Trophoblast cell (in vitro differentiated cells and primary cell): Measurements from ENCODE around the gene CSTF1.
"Not testable (repeated sequence)": the region's sequence is repeated elsewhere in the genome, so short reads cannot be mapped to it uniquely, and the experiment has no call there.

Source experiments
- DNase-seq, 2 donors: peaks; one replicate each; pipeline ENCODE4 v3.0.0-alpha.2; 2016
- H2AFZ ChIP-seq: 2 replicates; pipeline ENCODE4 v1.6.1; 2013; ENCODE audit warnings: low read length, moderate library complexity, mild to moderate bottlenecking; ENCODE audit not compliant: insufficient read depth, poor library complexity
- H2AK5ac ChIP-seq: 2 replicates; pipeline ENCODE4 v1.6.1; 2013; ENCODE audit warnings: mild to moderate bottlenecking, low read length
- H2BK120ac ChIP-seq: 2 replicates; pipeline ENCODE4 v1.6.1; 2013; ENCODE audit warnings: low read length, mild to moderate bottlenecking, moderate library complexity; ENCODE audit not compliant: insufficient read depth, poor library complexity
- H2BK12ac ChIP-seq: 2 replicates; pipeline ENCODE4 v1.6.1; 2013; ENCODE audit warnings: mild to moderate bottlenecking, low read length, moderate library complexity
- H2BK5ac ChIP-seq: 2 replicates; pipeline ENCODE4 v1.6.1; 2013; ENCODE audit warnings: low read length, low read depth, moderate library complexity, mild to moderate bottlenecking; ENCODE audit not compliant: poor library complexity
- H3K14ac ChIP-seq: 2 replicates; pipeline ENCODE4 v1.6.1; 2013; ENCODE audit warnings: mild to moderate bottlenecking, low read length
- H3K18ac ChIP-seq: 2 replicates; pipeline ENCODE4 v1.6.1; 2013; ENCODE audit warnings: mild to moderate bottlenecking, low read length
- H3K23ac ChIP-seq: 2 replicates; pipeline ENCODE4 v1.6.1; 2013; ENCODE audit warnings: low read length
- H3K27ac ChIP-seq: 2 replicates; pipeline ENCODE4 v1.5.1; 2013; ENCODE audit warnings: low read depth, mild to moderate bottlenecking, inconsistent platforms, low read length, moderate library complexity
- H3K27me3 ChIP-seq: 2 replicates; pipeline ENCODE4 v1.6.1; 2013; ENCODE audit warnings: inconsistent platforms, mild to moderate bottlenecking, low read length, moderate library complexity; ENCODE audit not compliant: insufficient read depth
- H3K36me3 ChIP-seq, 2 experiments: 1 replicate in 1 of 2; 2 replicates in 1 of 2; pipeline ENCODE4 v1.6.1; 2013; ENCODE audit warnings: low read length in 2 of 2, mild to moderate bottlenecking in 2 of 2, moderate library complexity in 1 of 2; ENCODE audit not compliant: insufficient read depth in 2 of 2, control insufficient read depth in 1 of 2
- H3K4ac ChIP-seq: 2 replicates; pipeline ENCODE4 v1.6.1; 2013; ENCODE audit warnings: low read depth, mild to moderate bottlenecking, low read length, moderate library complexity
- H3K4me1 ChIP-seq, 2 experiments: 1 replicate in 1 of 2; 2 replicates in 1 of 2; pipeline ENCODE4 v1.6.1; 2013; ENCODE audit warnings: low read length in 2 of 2, mild to moderate bottlenecking in 2 of 2, moderate library complexity in 1 of 2; ENCODE audit not compliant: insufficient read depth in 2 of 2, control insufficient read depth in 1 of 2
- H3K4me2 ChIP-seq: 2 replicates; pipeline ENCODE4 v1.6.1; 2013; ENCODE audit warnings: inconsistent platforms, mild to moderate bottlenecking, low read length, moderate library complexity
- H3K4me3 ChIP-seq: 2 replicates; pipeline ENCODE4 v1.5.1; 2013; ENCODE audit warnings: mild to moderate bottlenecking, low read depth, low read length, inconsistent platforms
- H3K79me1 ChIP-seq: one replicate; pipeline ENCODE4 v1.6.1; 2013; ENCODE audit warnings: low read length
- H3K79me2 ChIP-seq: 2 replicates; pipeline ENCODE4 v1.6.1; 2013; ENCODE audit warnings: low read length, mild to moderate bottlenecking; ENCODE audit not compliant: control insufficient read depth, insufficient read depth, poor library complexity
- H3K9ac ChIP-seq: 2 replicates; pipeline ENCODE4 v1.6.1; 2013; ENCODE audit warnings: mild to moderate bottlenecking, low read length
- H3K9me3 ChIP-seq: 2 replicates; pipeline ENCODE4 v1.6.1; 2013; ENCODE audit warnings: low read depth, mild to moderate bottlenecking, control low read depth, inconsistent platforms, low read length; ENCODE audit not compliant: insufficient read depth
- H4K12ac ChIP-seq: 2 replicates; pipeline ENCODE4 v1.6.1; 2013; ENCODE audit warnings: low read depth, mild to moderate bottlenecking, low read length, moderate library complexity
- H4K8ac ChIP-seq: 2 replicates; pipeline ENCODE4 v1.6.1; 2013; ENCODE audit warnings: low read depth, mild to moderate bottlenecking, low read length, moderate library complexity
- H4K91ac ChIP-seq: one replicate; pipeline ENCODE4 v1.6.1; 2013; ENCODE audit warnings: low read depth, mild to moderate bottlenecking, low read length, moderate library complexity
- WGBS: extraction: QIAGEN DNeasy Blood & Tissue Kit; methylation state at CpG from one replicate; pipeline ENCODE4 v1.1.7; 2013; ENCODE audit warnings: missing lambda C conversion rate; ENCODE audit not compliant: insufficient read length, insufficient coverage; ENCODE audit errors: extremely low coverage; 5-methylcytosine and 5-hydroxymethylcytosine counted together

CSTF1 gene

GRCh38 chr20:56389807-56390206 lies 2.6 kb upstream of the CSTF1 start:
- no peak overlapping the region for H2BK120ac ChIP-seq
- H3K14ac ChIP-seq, result no peak overlapping the region
- H4K12ac ChIP-seq, result no peak overlapping the region
- H4K91ac ChIP-seq, result no peak overlapping the region
- peaks cover 16% of the 10 kb centered on the region for H3K79me2 ChIP-seq
- no peak overlapping the region for H2BK5ac ChIP-seq
- H4K8ac ChIP-seq, result no peak overlapping the region
- no peak overlapping the region for H2AK5ac ChIP-seq
- no peak overlapping the region for H3K18ac ChIP-seq
- no peak overlapping the region for H3K4me3 ChIP-seq
- H3K4me2 ChIP-seq, result no peak overlapping the region
- no peak for DNase-seq
- peaks cover 14 to 37% of the 10 kb centered on the region in 2 experiments for H3K36me3 ChIP-seq
- H3K9ac ChIP-seq, result no peak overlapping the region
- no peak overlapping the region for H3K23ac ChIP-seq
- no peak overlapping the region for H3K27ac ChIP-seq
- peak overlapping the region; percentile 61 for H3K4ac ChIP-seq
- H3K4me1 ChIP-seq, result peaks cover 0 to 8% of the 10 kb centered on the region in 2 experiments
- H2AFZ ChIP-seq, result no peak overlapping the region
- no peaks in the 10 kb centered on the region for H3K27me3 ChIP-seq
- WGBS, result no CpG with 5 or more reads among the region's 4 CpGs
- no peaks in the 10 kb centered on the region for H3K9me3 ChIP-seq
- H2BK12ac ChIP-seq, result no peak overlapping the region
- H3K79me1 ChIP-seq, result peaks cover 11% of the 10 kb centered on the region

- not testable (repeated sequence) for H4K12ac ChIP-seq, H2BK12ac ChIP-seq, H3K4me1 ChIP-seq, H3K4me3 ChIP-seq, H3K4me2 ChIP-seq, H3K27ac ChIP-seq, H3K27me3 ChIP-seq, H3K23ac ChIP-seq, H2AFZ ChIP-seq, H3K9me3 ChIP-seq, H3K14ac ChIP-seq, H3K9ac ChIP-seq, H3K18ac ChIP-seq, DNase-seq, H4K8ac ChIP-seq, H2BK120ac ChIP-seq, H2AK5ac ChIP-seq, H4K91ac ChIP-seq, H3K4ac ChIP-seq, H2BK5ac ChIP-seq
- H3K79me2 ChIP-seq, result peaks cover 16% of the 10 kb centered on the region
- peaks cover 16 to 36% of the 10 kb centered on the region in 2 experiments for H3K36me3 ChIP-seq
- H3K79me1 ChIP-seq, result peaks cover 11% of the 10 kb centered on the region
- no CpG with 5 or more reads among the region's 9 CpGs for WGBS
Measured at GRCh38 chr20:56390396-56390795, 2.0 kb upstream of the CSTF1 start.

GRCh38 chr20:56391037-56391436 lies 1.4 kb upstream of the CSTF1 start:
- Histone ChIP-seq H3K14ac (no peak overlapping the region), H3K18ac (no peak overlapping the region), H3K9ac (no peak overlapping the region), H3K23ac (no peak overlapping the region), H2BK5ac (no peak overlapping the region), H2BK12ac (no peak overlapping the region), H3K27ac (no peak overlapping the region), H3K4me1 (peaks cover 0 to 8% of the 10 kb centered on the region in 2 experiments), H3K4me3 (peak overlapping the region; percentile 87), H3K79me2 (peaks cover 15% of the 10 kb centered on the region), H4K12ac (no peak overlapping the region), H3K79me1 (peaks cover 9% of the 10 kb centered on the region), H4K8ac (no peak overlapping the region), H2AFZ (no peak overlapping the region), H2AK5ac (no peak overlapping the region), H3K4ac (peak overlapping the region; percentile 66), H3K36me3 (peaks cover 13 to 37% of the 10 kb centered on the region in 2 experiments), H3K9me3 (no peaks in the 10 kb centered on the region), H3K27me3 (no peaks in the 10 kb centered on the region), H3K4me2 (peak overlapping the region; percentile 76), H4K91ac (no peak overlapping the region), H2BK120ac (no peak overlapping the region)
- no CpG with 5 or more reads among the region's 10 CpGs for WGBS
- DNase-seq, result no peak

- Histone ChIP-seq H2AK5ac (no peak overlapping the region), H4K91ac (peak overlapping the region; percentile 67), H2BK120ac (peak overlapping the region; percentile 15), H3K36me3 (peaks cover 10 to 34% of the 10 kb centered on the region in 2 experiments), H3K4me1 (peaks cover 0 to 8% of the 10 kb centered on the region in 2 experiments), H3K9me3 (no peaks in the 10 kb centered on the region), H3K4me3 (peak overlapping the region; percentile 87), H3K27ac (peak overlapping the region; percentile 22), H4K8ac (peak overlapping the region; percentile 63), H3K23ac (no peak overlapping the region), H3K14ac (peak overlapping the region; percentile 41), H2BK12ac (no peak overlapping the region), H3K79me1 (peaks cover 9% of the 10 kb centered on the region), H4K12ac (peak overlapping the region; percentile 14), H2AFZ (peak overlapping the region; percentile 68), H3K4me2 (peak overlapping the region; percentile 76), H3K4ac (peak overlapping the region; percentile 80), H3K18ac (peak overlapping the region; percentile 48), H2BK5ac (peak overlapping the region; percentile 52), H3K9ac (peak overlapping the region; percentile 59), H3K79me2 (peaks cover 14% of the 10 kb centered on the region), H3K27me3 (no peaks in the 10 kb centered on the region)
- no CpG with 5 or more reads among the region's 29 CpGs for WGBS
- peak; percentile 6 to 11 for DNase-seq
Measured at GRCh38 chr20:56391596-56392131, 781 bp upstream of the CSTF1 start.
